Right lobe of liver (tissue), 6 donors: ENCODE results near the gene LPCAT2. TPM values are rescaled to one million over a fixed set of nuclear protein-coding genes. Genes with fewer than 3 reads are reported as not detected.

Experiments used
- ATAC-seq, 4 donors: fragments of 200-7000 bp; cut with Tn5 transposase; one replicate each; pipeline ENCODE4 v1.9.1; 2020; ENCODE audit warnings: mild to moderate bottlenecking in 4 of 4, moderate library complexity in 4 of 4
- DNase-seq, 3 donors: peaks; one replicate each; pipeline ENCODE4 v3.0.0-alpha.2; 2020
- H3K27ac ChIP-seq, 3 donors: fragments of 200-600 bp; one replicate each; pipeline ENCODE4 v1.8.0; 2022
- H3K27me3 ChIP-seq, 2 donors: fragments of 200-600 bp; one replicate each; pipeline ENCODE4 v1.8.0; 2022
- H3K36me3 ChIP-seq, 4 donors: fragments of 200-600 bp; sonication (generic) in 1 of 4; one replicate each; pipeline versions ENCODE4 v1.5.1 to v1.8.0; 2017 to 2022; ENCODE audit warnings: control low read depth in 1 of 4
- H3K4me1 ChIP-seq, 4 donors: fragments of 200-600 bp; sonication (generic) in 1 of 4; one replicate each; pipeline versions ENCODE4 v1.5.1 to v1.8.0; 2017 to 2022; ENCODE audit warnings: control low read depth in 1 of 4
- H3K4me3 ChIP-seq, 3 donors: fragments of 200-600 bp; one replicate each; pipeline ENCODE4 v1.8.0; 2022
- H3K9me3 ChIP-seq, 4 donors: fragments of 200-600 bp; sonication (generic) in 1 of 4; one replicate each; pipeline versions ENCODE4 v1.5.1 to v1.8.0; 2017 to 2022; ENCODE audit warnings: control low read depth in 1 of 4
- POLR2A ChIP-seq: fragments of 450-650 bp; IDR thresholded peaks from one replicate; pipeline ENCODE4 v1.6.1; 2017; ENCODE audit warnings: antibody characterized with exemption, mild to moderate bottlenecking
- WGBS: methylation state at CpG from one replicate; pipeline ENCODE4 v1.1.6; 2018; ENCODE audit warnings: low coverage, low lambda C conversion rate; ENCODE audit not compliant: insufficient coverage; ENCODE audit errors: missing lambda C conversion rate; 5-methylcytosine and 5-hydroxymethylcytosine counted together
- intact Hi-C, 2 donors: fragments of 100-400 bp; cut with DNase I; formaldehyde crosslinking; loops; one replicate each; pipeline versions ENCODE4 v1.11.2 to v1.14.1; 2022
- total RNA-seq, 6 experiments: library from RNA; depleted of rRNA in 2 of 6; stranded (reverse); fragments of >200 nt in 2 of 6; fragmentation: NEBNext Ultra II Directional in 3 of 6; extraction: Animal tissue kit (Norgen Biotek cat#: 25700) in 3 of 6; gene quantifications; one replicate each; pipeline versions ENCODE4 v1.1.0 to v1.2.4, GENCODE V29; 2016 to 2023
- TF ChIP-seq, protein P1 (sequence below), 4 donors: fragments of 200-600 bp in 3 of 4; fragments of 450-650 bp in 1 of 4; IDR thresholded peaks; one replicate each; pipeline versions ENCODE4 v1.5.1 to v1.8.0; 2016 to 2022; ENCODE audit warnings: antibody characterized with exemption in 4 of 4, mild to moderate bottlenecking in 2 of 4
- donor health status: DM: no; HTN: yes; CAD: no.
- donor health status: DM: no; HTN: no; CAD: no.
- donor health status: DM: no; HTN: no; CAD: no.
- donor health status: DM: no; HTN: yes; CAD: no.
- donor health status: DM: no; HTN: yes; CAD: no.

Gene LPCAT2
- total RNA-seq, 6 experiments from 2014 or later: 1.8 to 5.1 (median 2.7) TPM

DNA sequence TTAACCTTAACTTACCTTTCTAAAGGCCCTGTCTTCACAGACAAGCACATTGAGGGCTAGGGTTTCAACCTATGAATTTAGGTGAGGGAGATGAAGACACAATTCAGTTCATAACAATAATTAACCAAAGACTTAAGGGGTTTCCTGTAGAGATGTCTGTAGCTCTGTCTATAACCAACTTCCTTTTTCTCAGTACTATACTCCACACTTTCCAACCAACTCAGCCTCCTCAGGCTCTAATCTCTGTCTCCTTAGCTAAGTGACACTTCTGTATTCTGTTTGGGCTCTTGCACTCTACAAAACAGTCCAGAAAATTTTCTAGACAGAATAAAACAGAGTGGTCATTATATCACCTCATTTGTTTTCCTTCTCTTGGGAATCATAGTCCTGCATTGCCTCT lies 83.4 kb downstream of the LPCAT2 start:
- DNase-seq (no peak), ATAC-seq (no peak)
- Histone ChIP-seq H3K36me3 (no peaks in the 10 kb centered on the region), H3K4me1 (no peaks in the 10 kb centered on the region), H3K4me3 (no peak overlapping the region), H3K9me3 (no peaks in the 10 kb centered on the region), H3K27me3 (no peaks in the 10 kb centered on the region), H3K27ac (no peak overlapping the region)
- intact Hi-C loops: no loop called here
- no peak for TF ChIP-seq POLR2A
- TF ChIP-seq, protein P1, sequence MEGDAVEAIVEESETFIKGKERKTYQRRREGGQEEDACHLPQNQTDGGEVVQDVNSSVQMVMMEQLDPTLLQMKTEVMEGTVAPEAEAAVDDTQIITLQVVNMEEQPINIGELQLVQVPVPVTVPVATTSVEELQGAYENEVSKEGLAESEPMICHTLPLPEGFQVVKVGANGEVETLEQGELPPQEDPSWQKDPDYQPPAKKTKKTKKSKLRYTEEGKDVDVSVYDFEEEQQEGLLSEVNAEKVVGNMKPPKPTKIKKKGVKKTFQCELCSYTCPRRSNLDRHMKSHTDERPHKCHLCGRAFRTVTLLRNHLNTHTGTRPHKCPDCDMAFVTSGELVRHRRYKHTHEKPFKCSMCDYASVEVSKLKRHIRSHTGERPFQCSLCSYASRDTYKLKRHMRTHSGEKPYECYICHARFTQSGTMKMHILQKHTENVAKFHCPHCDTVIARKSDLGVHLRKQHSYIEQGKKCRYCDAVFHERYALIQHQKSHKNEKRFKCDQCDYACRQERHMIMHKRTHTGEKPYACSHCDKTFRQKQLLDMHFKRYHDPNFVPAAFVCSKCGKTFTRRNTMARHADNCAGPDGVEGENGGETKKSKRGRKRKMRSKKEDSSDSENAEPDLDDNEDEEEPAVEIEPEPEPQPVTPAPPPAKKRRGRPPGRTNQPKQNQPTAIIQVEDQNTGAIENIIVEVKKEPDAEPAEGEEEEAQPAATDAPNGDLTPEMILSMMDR (IDR thresholded peaks at IDR 0.05): no peak

DNA sequence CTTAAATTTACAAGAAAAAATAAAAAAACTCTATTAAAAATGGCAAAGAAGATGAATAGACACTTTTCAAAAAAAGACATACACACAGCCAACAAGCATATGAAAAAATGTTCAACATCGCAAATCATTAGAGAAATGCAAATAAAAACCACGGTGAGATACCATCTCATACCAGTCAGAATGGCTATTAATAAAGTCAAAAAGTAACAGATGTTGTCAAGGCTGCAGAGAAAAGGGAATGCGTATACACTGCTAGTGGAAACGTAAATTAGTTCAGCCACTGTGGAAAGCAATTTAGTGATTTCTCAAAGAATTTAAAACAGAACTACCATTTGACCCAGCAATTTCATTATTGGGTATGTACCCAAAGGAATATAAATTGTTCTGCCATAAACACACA lies 89.1 kb downstream of the LPCAT2 start:
- no peak for DNase-seq

DNA sequence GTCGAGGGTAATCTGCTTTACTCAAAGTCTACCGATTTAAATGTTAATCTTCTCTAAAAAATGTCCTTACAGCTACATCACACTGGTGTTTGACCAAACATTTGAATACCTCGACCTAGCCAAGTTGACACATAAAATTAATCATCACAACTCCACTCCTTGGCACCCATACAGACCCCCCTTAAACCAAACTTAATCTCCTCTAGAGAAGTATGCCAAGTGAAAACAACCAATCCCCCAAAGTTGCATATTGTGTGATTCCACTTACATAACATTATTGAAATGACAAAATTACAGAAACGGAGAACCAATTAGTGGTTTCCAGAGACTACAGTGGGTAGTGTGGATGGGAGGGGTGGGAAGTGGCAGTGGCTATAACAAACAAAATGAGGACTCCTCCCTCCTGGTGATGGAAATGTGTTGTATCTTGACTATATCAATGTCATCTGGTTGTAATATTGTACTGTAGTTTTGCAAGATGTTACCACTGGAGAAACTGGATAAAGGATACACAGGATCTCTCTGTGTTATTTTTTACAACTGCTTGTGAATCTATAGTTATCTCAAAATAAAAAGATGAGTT lies 97.0 kb downstream of the LPCAT2 start:
- intact Hi-C loops: no loop called here
- TF ChIP-seq POLR2A: no peak
- TF ChIP-seq, protein P1 (IDR thresholded peaks at IDR 0.05): no peak
- Histone ChIP-seq H3K4me3 (no peak overlapping the region), H3K27me3 (no peaks in the 10 kb centered on the region), H3K4me1 (no peaks in the 10 kb centered on the region), H3K27ac (no peak overlapping the region), H3K36me3 (no peaks in the 10 kb centered on the region), H3K9me3 (no peaks in the 10 kb centered on the region)
- no peak for ATAC-seq
- DNase-seq: no peak
- 57% methylated on average over 4 of the region's 4 CpGs for WGBS

More for the DNA sequence above, 89.1 kb downstream of the LPCAT2 start:
- intact Hi-C loops: no loop called here
- no peaks in the 10 kb centered on the region for H3K4me1 ChIP-seq
- no peak for TF ChIP-seq POLR2A
- TF ChIP-seq, protein P1 (IDR thresholded peaks at IDR 0.05): no peak
- H3K27ac ChIP-seq: no peak overlapping the region
- H3K36me3 ChIP-seq: no peaks in the 10 kb centered on the region
- no peak for ATAC-seq
- H3K4me3 ChIP-seq: no peak overlapping the region
- 63% methylated on average over 4 of the region's 4 CpGs for WGBS
- no peaks in the 10 kb centered on the region for H3K27me3 ChIP-seq
- H3K9me3 ChIP-seq: no peaks in the 10 kb centered on the region

DNA sequence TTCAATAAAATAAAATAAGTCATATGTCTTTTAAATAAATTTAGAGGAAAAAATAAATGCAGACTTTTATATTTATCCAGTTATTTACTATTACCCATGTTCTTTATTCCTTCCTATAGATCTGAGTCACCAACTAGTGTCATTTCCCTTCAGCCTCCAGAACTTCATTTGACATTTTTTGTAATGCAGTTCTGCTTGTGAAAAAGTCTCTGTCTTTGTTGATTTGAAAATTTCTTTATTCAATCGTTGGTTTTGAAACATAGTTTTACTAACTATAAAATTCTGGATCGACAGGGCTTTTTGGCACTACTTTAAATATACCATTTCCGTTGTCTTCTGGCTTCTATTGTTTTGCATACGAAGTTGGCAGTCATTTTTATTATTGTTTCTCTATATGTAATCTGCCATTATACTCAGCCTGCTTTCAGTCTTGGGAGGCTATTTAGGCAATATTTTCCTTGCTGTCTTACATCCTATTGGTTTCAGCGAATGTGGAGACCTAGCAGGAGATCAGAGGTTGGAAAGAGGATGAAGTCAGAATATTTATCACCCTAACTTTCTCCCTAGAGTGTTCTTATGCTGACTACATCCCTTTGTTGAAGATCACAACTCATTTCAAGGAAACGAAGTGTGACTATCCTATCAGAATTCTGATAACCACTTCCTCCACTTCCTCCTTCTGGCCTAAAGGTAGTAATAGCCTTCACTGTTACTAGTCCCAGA lies 104.9 kb downstream of the LPCAT2 start:
- DNase-seq (no peak), ATAC-seq (no peak)
- no peak for TF ChIP-seq POLR2A
- TF ChIP-seq, protein P1 (IDR thresholded peaks at IDR 0.05): no peak
- Histone ChIP-seq H3K27ac (no peak overlapping the region), H3K9me3 (no peaks in the 10 kb centered on the region), H3K4me1 (no peaks in the 10 kb centered on the region), H3K4me3 (no peak overlapping the region), H3K27me3 (no peaks in the 10 kb centered on the region), H3K36me3 (no peaks in the 10 kb centered on the region)
- 41% methylated on average over 6 of the region's 6 CpGs for WGBS
- intact Hi-C loops: no loop called here
